ENCODE measurements around the gene ALDH1A2.

ALDH1A2 gene

GRCh38 chr15:57993409-57994145, 71.9 kb downstream of the ALDH1A2 start:
- no peak for DNase-seq

GRCh38 chr15:57992761-57993355, 72.7 kb downstream of the ALDH1A2 start:
- no peak for DNase-seq

GRCh38 chr15:57973534-57973933, 92.0 kb downstream of the ALDH1A2 start:
- DNase-seq, result no peak

GRCh38 chr15:57972864-57973263, 92.6 kb downstream of the ALDH1A2 start:
- DNase-seq, result no peak

- DNase-seq, result no peak
Measured at GRCh38 chr15:57969996-57970395, 95.5 kb downstream of the ALDH1A2 start.

- DNase-seq, result no peak
Measured at GRCh38 chr15:57969355-57969754, 96.2 kb downstream of the ALDH1A2 start.

GRCh38 chr15:57962887-57963286, 102.6 kb downstream of the ALDH1A2 start:
- DNase-seq, result no peak

- no peak for DNase-seq
Measured at GRCh38 chr15:57961919-57962318, 103.6 kb downstream of the ALDH1A2 start.

- DNase-seq, result no peak
Measured at GRCh38 chr15:57957113-57957512, 108.4 kb downstream of the ALDH1A2 start.

- no peak for DNase-seq
Measured at GRCh38 chr15:57953874-57954273, 111.6 kb downstream of the ALDH1A2 start.

GRCh38 chr15:57951328-57951932, 114.1 kb downstream of the ALDH1A2 start:
- DNase-seq, result no peak

GRCh38 chr15:57950381-57950946, 115.0 kb downstream of the ALDH1A2 start:
- no peak for DNase-seq

GRCh38 chr15:57949374-57949943, 116.1 kb downstream of the ALDH1A2 start:
- DNase-seq, result no peak

GRCh38 chr15:57948351-57949289, 116.9 kb downstream of the ALDH1A2 start:
- DNase-seq, result no peak

- no peak for DNase-seq
Measured at GRCh38 chr15:57947781-57948180, 117.7 kb downstream of the ALDH1A2 start.

- no peak for DNase-seq
Measured at GRCh38 chr15:57947282-57947681, 118.2 kb downstream of the ALDH1A2 start.

- DNase-seq, result no peak
Measured at GRCh38 chr15:57946491-57947048, 118.9 kb downstream of the ALDH1A2 start.

- no peak for DNase-seq
Measured at GRCh38 chr15:57945616-57946015, 119.9 kb downstream of the ALDH1A2 start.

GRCh38 chr15:57943754-57944420, 121.6 kb downstream of the ALDH1A2 start:
- DNase-seq, result no peak

GRCh38 chr15:57943171-57943570, 122.3 kb downstream of the ALDH1A2 start:
- DNase-seq, result no peak

GRCh38 chr15:57941816-57942215, 123.7 kb downstream of the ALDH1A2 start:
- DNase-seq, result no peak

GRCh38 chr15:57932348-57932747, 133.2 kb downstream of the ALDH1A2 start:
- DNase-seq, result no peak

Data from NCI-H1048 (cell line).